ENCODE results near the gene ZNF804A. TPM values are rescaled to one million over a fixed set of nuclear protein-coding genes. Genes with fewer than 3 reads are reported as not detected.

The ZNF804A gene
- total and polyA plus RNA-seq, 2 donors from 2014 or later = 0.19 to 1.2 TPM

DNA sequence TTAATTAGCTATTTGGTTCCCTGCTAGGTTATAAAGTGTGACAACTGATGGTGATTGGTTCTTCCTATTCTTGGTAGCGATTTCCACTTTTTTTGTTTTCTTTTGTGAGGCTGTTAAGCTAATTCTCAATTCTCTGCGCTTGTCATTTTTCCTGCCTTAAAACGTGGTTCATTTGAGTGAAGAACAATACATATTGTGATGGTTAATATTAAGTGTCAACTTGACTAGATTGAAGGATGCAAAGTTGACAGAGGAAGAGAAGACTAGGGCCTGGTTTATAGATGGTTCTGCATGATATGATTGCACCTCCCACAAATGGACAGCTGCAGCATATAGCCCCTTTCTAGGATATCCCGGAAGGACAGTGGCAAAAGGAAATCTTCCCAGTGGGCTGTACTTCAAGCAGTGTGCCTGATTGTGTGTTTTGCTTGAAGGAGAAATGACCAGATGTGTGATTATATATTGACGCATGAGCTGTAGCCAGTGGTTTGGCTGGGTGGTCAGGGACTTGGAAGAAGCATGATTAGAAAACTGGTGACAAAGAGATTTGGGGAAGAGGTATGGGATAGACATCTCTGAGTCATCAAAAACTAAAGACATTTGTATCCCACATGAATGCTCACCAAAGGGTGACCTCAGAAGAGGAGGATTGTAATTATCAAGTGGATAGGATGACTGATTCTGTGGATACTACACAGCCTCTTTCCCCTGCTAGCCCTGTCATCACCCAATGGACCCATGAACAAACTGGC is 39.4 kb upstream of the ZNF804A start:
- Histone ChIP-seq H3K36me3 (ENCODE audit: control insufficient read depth in 2 of 3, insufficient read depth in 3 of 3, low read length in 3 of 3) (no peaks in the 10 kb centered on the region), H3K4me1 (ENCODE audit: control insufficient read depth in 2 of 3, insufficient read depth in 2 of 3, low read depth in 1 of 3, low read length in 3 of 3) (no peaks in the 10 kb centered on the region), H3K4me3 (ENCODE audit: low read length in 3 of 3) (no peak overlapping the region), H3K27me3 (ENCODE audit: control insufficient read depth, insufficient read depth, low read length) (no peaks in the 10 kb centered on the region), H3K9me3 (ENCODE audit: control insufficient read depth in 2 of 3, insufficient read depth in 1 of 3, low read length in 3 of 3) (no peaks in the 10 kb centered on the region), H3K27ac (ENCODE audit: low read depth in 2 of 2, low read length in 2 of 2) (no peak overlapping the region), H3K9ac (ENCODE audit: low read length in 3 of 3) (no peak overlapping the region)
- DNase-seq (no peak), FAIRE-seq (no peak)
- intact Hi-C loops (cut with DNase I) = no loop called here
- TF ChIP-seq, protein P1, sequence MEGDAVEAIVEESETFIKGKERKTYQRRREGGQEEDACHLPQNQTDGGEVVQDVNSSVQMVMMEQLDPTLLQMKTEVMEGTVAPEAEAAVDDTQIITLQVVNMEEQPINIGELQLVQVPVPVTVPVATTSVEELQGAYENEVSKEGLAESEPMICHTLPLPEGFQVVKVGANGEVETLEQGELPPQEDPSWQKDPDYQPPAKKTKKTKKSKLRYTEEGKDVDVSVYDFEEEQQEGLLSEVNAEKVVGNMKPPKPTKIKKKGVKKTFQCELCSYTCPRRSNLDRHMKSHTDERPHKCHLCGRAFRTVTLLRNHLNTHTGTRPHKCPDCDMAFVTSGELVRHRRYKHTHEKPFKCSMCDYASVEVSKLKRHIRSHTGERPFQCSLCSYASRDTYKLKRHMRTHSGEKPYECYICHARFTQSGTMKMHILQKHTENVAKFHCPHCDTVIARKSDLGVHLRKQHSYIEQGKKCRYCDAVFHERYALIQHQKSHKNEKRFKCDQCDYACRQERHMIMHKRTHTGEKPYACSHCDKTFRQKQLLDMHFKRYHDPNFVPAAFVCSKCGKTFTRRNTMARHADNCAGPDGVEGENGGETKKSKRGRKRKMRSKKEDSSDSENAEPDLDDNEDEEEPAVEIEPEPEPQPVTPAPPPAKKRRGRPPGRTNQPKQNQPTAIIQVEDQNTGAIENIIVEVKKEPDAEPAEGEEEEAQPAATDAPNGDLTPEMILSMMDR (IDR thresholded peaks at IDR 0.05; ENCODE audit: borderline replicate concordance, extremely low read depth, insufficient read depth) = no peak

GRCh38 chr2:184560603-184561002 is 37.7 kb upstream of the ZNF804A start:
- FAIRE-seq = no peak
- TF ChIP-seq, protein P1 (IDR thresholded peaks at IDR 0.05; ENCODE audit: borderline replicate concordance, extremely low read depth, insufficient read depth) = no peak

DNA sequence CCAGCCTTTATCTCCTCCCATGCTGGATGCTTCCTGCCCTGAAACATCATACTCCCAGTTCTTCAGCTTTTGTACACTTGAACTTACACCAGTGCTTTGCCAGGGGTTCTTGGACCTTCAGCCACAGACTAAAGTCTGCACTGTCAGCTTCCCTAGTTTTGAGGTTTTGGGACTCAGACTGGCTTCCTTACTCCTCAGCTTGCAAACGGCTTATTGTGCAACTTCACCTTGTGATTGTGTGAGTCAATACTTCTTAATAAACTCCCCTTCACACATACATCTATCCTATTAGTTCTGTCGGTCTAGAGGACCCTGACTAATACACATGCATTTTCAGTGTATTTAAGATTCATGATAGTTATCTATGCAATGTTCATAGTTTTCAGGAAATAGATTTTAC is 35.8 kb upstream of the ZNF804A start:
- H3K9ac ChIP-seq (ENCODE audit: low read length in 3 of 3) = no peak overlapping the region
- FAIRE-seq (no peak), DNase-seq (no peak)
- no peaks in the 10 kb centered on the region for H3K9me3 ChIP-seq (ENCODE audit: control insufficient read depth in 2 of 3, insufficient read depth in 1 of 3, low read length in 3 of 3)
- H3K4me1 ChIP-seq (ENCODE audit: control insufficient read depth in 2 of 3, insufficient read depth in 2 of 3, low read depth in 1 of 3, low read length in 3 of 3) = no peaks in the 10 kb centered on the region
- TF ChIP-seq, protein P1 (IDR thresholded peaks at IDR 0.05; ENCODE audit: borderline replicate concordance, extremely low read depth, insufficient read depth) = no peak
- H3K36me3 ChIP-seq (ENCODE audit: control insufficient read depth in 2 of 3, insufficient read depth in 3 of 3, low read length in 3 of 3) = no peaks in the 10 kb centered on the region
- no peak overlapping the region for H3K4me3 ChIP-seq (ENCODE audit: low read length in 3 of 3)
- intact Hi-C loops (cut with DNase I) = no loop called here
- H3K27ac ChIP-seq (ENCODE audit: low read depth in 2 of 2, low read length in 2 of 2) = no peak overlapping the region
- no peaks in the 10 kb centered on the region for H3K27me3 ChIP-seq (ENCODE audit: control insufficient read depth, insufficient read depth, low read length)

More at GRCh38 chr2:184560603-184561002, 37.7 kb upstream of the ZNF804A start:
- intact Hi-C loops (cut with DNase I) = no loop called here
- no peaks in the 10 kb centered on the region for H3K27me3 ChIP-seq (ENCODE audit: control insufficient read depth, insufficient read depth, low read length)
- DNase-seq = peak in 1 of 5 donors; percentile 63
- H3K4me3 ChIP-seq (ENCODE audit: low read length in 3 of 3) = no peak overlapping the region
- H3K9me3 ChIP-seq (ENCODE audit: control insufficient read depth in 2 of 3, insufficient read depth in 1 of 3, low read length in 3 of 3) = no peaks in the 10 kb centered on the region
- no peaks in the 10 kb centered on the region for H3K36me3 ChIP-seq (ENCODE audit: control insufficient read depth in 2 of 3, insufficient read depth in 3 of 3, low read length in 3 of 3)
- no peaks in the 10 kb centered on the region for H3K4me1 ChIP-seq (ENCODE audit: control insufficient read depth in 2 of 3, insufficient read depth in 2 of 3, low read depth in 1 of 3, low read length in 3 of 3)
- H3K9ac ChIP-seq (ENCODE audit: low read length in 3 of 3) = no peak overlapping the region
- no peak overlapping the region for H3K27ac ChIP-seq (ENCODE audit: low read depth in 2 of 2, low read length in 2 of 2)
